ENCODE results near the gene TGDS. TPM values are rescaled to one million over a fixed set of nuclear protein-coding genes. Genes with fewer than 3 reads are reported as not detected.

TGDS gene
- total RNA-seq, 1 donor = 23.7 TPM

- DNase-seq (ENCODE audit: low read depth) = no peak
- H3K4me3 ChIP-seq (ENCODE audit: low read depth, low read length) = no peak overlapping the region
- TF ChIP-seq, protein P1, sequence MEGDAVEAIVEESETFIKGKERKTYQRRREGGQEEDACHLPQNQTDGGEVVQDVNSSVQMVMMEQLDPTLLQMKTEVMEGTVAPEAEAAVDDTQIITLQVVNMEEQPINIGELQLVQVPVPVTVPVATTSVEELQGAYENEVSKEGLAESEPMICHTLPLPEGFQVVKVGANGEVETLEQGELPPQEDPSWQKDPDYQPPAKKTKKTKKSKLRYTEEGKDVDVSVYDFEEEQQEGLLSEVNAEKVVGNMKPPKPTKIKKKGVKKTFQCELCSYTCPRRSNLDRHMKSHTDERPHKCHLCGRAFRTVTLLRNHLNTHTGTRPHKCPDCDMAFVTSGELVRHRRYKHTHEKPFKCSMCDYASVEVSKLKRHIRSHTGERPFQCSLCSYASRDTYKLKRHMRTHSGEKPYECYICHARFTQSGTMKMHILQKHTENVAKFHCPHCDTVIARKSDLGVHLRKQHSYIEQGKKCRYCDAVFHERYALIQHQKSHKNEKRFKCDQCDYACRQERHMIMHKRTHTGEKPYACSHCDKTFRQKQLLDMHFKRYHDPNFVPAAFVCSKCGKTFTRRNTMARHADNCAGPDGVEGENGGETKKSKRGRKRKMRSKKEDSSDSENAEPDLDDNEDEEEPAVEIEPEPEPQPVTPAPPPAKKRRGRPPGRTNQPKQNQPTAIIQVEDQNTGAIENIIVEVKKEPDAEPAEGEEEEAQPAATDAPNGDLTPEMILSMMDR (IDR thresholded peaks at IDR 0.05; ENCODE audit: insufficient read depth, low read depth, low read length) = no peak
These were observed 39.9 kb downstream of the TGDS start for GRCh38 chr13:94556041-94556440.

DNA sequence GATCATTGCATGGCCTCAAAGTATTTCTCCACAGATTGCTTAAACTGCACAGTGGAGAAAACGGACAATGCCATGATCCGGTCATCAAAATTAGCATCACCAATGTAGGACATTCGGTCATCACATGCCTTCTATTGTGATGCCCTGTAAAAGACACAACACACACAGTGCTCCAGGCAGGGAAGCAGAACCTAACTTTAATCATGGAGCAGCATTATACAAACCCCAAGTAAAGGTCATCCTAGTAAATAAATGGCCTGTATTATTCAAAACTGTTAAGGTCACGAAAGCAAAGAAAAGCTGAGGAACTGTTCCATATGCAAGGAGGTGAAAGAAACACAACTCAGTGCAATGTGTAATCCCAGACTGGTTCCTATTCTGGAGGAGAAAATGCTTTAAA, 42.2 kb downstream of the TGDS start:
- H3K4me3 ChIP-seq (ENCODE audit: low read depth, low read length) = no peak overlapping the region
- TF ChIP-seq, protein P1 (IDR thresholded peaks at IDR 0.05; ENCODE audit: insufficient read depth, low read depth, low read length) = no peak
- no peak for DNase-seq (ENCODE audit: low read depth)

GRCh38 chr13:94552095-94552494, 43.9 kb downstream of the TGDS start:
- no peak overlapping the region for H3K4me3 ChIP-seq (ENCODE audit: low read depth, low read length)
- no peak for DNase-seq (ENCODE audit: low read depth)
- TF ChIP-seq, protein P1 (IDR thresholded peaks at IDR 0.05; ENCODE audit: insufficient read depth, low read depth, low read length) = no peak

GRCh38 chr13:94550062-94550738, 45.8 kb downstream of the TGDS start:
- peak overlapping the region; percentile 75 for H3K4me3 ChIP-seq (ENCODE audit: low read depth, low read length)
- DNase-seq (ENCODE audit: low read depth) = peak; percentile 34
- TF ChIP-seq, protein P1 (IDR thresholded peaks at IDR 0.05; ENCODE audit: insufficient read depth, low read depth, low read length) = no peak

DNA sequence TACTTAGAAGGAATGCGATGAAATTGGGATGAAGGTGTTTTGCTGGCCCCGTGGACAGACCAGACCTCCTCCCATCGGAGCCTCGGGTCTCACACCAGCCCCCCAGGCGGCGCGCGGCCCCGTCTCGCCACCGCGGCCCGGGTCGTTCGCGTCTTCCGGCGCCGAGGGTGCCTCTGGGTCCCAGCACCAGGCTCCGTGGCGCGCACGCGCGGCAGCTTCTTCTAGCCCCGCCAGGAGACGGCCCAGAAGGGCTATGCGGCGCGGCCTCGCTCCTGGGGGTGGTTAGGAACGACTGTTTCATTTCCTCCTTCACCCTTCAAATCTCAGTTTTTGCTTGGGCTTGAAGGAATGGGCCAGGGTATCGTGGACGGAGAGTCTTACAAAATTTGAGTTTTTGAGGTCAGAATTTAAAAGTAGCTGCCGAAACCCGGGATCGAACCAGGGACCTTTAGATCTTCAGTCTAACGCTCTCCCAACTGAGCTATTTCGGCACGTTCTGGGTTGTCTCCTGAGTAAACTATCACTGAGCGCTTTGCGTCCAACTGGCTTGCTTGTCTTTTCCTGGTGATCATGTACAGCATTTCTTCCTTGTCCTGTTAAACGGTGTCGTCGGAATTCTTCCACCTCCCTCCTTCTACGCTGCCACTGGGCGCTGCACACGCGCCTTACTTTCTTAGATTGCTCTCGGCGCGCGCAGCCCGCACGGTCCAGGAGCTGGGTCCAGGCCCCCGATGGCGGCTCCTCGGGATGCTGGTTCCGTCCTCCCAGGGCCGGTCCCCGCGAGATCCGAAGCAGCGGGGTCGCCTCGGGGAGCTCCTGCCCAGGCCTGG, 46.5 kb downstream of the TGDS start:
- DNase-seq (ENCODE audit: low read depth) = peak; percentile 96
- peak overlapping the region; percentile 75 for H3K4me3 ChIP-seq (ENCODE audit: low read depth, low read length)
- TF ChIP-seq, protein P1 (IDR thresholded peaks at IDR 0.05; ENCODE audit: insufficient read depth, low read depth, low read length) = no peak

DNA sequence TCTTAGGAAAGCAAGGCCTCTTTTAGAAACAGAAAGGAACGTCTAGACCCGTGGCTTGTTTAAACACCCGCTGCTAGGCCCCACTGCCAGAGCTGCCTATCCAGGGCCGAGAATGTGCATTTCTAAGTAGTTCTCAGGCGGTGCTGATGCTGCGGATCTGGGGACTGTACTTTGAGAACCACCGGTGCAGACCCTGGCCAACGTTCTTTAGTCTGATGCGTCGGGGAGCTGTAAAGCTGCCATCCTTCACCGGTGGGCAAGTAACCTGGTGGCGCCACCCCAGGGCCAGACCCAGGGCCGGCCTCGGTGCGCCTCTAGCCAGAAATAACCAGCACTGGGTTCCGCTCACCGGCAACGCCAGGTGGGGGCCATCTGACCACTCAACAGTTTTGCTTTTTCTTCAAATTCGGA, 47.1 kb downstream of the TGDS start:
- TF ChIP-seq, protein P1 (IDR thresholded peaks at IDR 0.05; ENCODE audit: insufficient read depth, low read depth, low read length) = peak; percentile 21
- peak; percentile 52 for DNase-seq (ENCODE audit: low read depth)
- H3K4me3 ChIP-seq (ENCODE audit: low read depth, low read length) = peak overlapping the region; percentile 75

Data from fibroblast of villous mesenchyme (primary cell).